Neutrophil (primary cell): ENCODE results near the gene FETUB.

ENCODE experiments used
- H3K27ac ChIP-seq: fragments of 200-600 bp; sonication (generic); 2 replicates; pipeline ENCODE4 v1.5.1; 2016; ENCODE audit warnings: mild to moderate bottlenecking, moderate library complexity
- H3K27me3 ChIP-seq: fragments of 200-600 bp; sonication (generic); 2 replicates; pipeline ENCODE4 v1.6.0; 2016; ENCODE audit warnings: mild to moderate bottlenecking
- H3K36me3 ChIP-seq: fragments of 200-600 bp; sonication (generic); 2 replicates; pipeline ENCODE4 v1.5.1; 2017
- H3K4me1 ChIP-seq, 2 experiments: fragments of 200-600 bp in 1 of 2; sonication (generic) in 1 of 2; 1 replicate in 1 of 2; 2 replicates in 1 of 2; pipeline versions ENCODE4 v1.5.1 to v1.6.1; 2013 to 2016; ENCODE audit warnings: low read depth in 1 of 2, low read length in 1 of 2, mild to moderate bottlenecking in 1 of 2, moderate library complexity in 1 of 2; ENCODE audit not compliant: control insufficient read depth in 1 of 2, insufficient read depth in 1 of 2
- H3K4me3 ChIP-seq, 2 experiments: fragments of 200-600 bp in 1 of 2; sonication (generic) in 1 of 2; 1 replicate in 1 of 2; 2 replicates in 1 of 2; pipeline ENCODE4 v1.5.1; 2013 to 2016; ENCODE audit warnings: low read depth in 1 of 2, low read length in 1 of 2, mild to moderate bottlenecking in 1 of 2, moderate library complexity in 1 of 2
- H3K9me3 ChIP-seq: fragments of 200-600 bp; sonication (generic); 2 replicates; pipeline ENCODE4 v1.5.1; 2016
- TF ChIP-seq, protein P1 (sequence below): fragments of 200-600 bp; sonication (generic); IDR thresholded peaks from 2 replicates; pipeline ENCODE4 v1.5.1; 2016; ENCODE audit warnings: antibody characterized with exemption

Gene FETUB

DNA sequence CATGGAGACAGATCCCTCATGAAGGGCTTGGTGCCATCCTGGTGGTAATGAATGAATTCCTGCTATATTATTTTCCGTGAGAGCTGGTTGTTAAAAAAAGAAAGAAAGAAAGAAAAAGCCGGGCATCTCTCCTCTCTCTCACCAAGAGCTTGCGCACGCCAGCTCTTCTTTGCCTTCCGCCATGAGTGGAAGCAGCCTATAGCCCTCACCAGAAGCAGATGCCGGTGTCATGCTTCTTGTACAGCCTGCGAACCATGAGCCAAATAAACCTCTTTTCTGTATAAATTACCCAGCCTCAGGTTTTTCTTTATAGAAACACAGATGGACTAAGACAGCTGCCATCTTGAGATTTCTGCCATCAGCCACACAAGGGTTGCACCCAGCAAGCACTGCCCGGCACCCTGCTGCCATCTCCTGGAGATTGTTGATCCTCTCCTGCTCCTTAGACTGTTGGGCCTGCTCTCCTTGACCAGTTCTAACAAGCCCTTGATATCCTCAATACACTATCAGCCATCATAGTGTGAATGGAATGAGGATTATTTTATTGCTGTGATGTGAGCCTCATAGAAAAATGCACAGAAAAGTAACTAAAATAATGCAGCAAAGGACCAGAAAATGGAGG, 30.8 kb upstream of the FETUB start:
- Histone ChIP-seq H3K27ac (no peak overlapping the region), H3K9me3 (no peaks in the 10 kb centered on the region), H3K27me3 (peaks cover 26% of the 10 kb centered on the region), H3K36me3 (no peaks in the 10 kb centered on the region), H3K4me3 (no peak overlapping the region), H3K4me1 (no peaks in the 10 kb centered on the region)
- TF ChIP-seq, protein P1, sequence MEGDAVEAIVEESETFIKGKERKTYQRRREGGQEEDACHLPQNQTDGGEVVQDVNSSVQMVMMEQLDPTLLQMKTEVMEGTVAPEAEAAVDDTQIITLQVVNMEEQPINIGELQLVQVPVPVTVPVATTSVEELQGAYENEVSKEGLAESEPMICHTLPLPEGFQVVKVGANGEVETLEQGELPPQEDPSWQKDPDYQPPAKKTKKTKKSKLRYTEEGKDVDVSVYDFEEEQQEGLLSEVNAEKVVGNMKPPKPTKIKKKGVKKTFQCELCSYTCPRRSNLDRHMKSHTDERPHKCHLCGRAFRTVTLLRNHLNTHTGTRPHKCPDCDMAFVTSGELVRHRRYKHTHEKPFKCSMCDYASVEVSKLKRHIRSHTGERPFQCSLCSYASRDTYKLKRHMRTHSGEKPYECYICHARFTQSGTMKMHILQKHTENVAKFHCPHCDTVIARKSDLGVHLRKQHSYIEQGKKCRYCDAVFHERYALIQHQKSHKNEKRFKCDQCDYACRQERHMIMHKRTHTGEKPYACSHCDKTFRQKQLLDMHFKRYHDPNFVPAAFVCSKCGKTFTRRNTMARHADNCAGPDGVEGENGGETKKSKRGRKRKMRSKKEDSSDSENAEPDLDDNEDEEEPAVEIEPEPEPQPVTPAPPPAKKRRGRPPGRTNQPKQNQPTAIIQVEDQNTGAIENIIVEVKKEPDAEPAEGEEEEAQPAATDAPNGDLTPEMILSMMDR: no peak

GRCh38 chr3:186612065-186612464, 28.1 kb upstream of the FETUB start:
- Histone ChIP-seq H3K27me3 (peaks cover 53% of the 10 kb centered on the region), H3K9me3 (no peaks in the 10 kb centered on the region), H3K27ac (no peak overlapping the region), H3K4me3 (no peak overlapping the region), H3K36me3 (no peaks in the 10 kb centered on the region), H3K4me1 (peaks cover 0 to 9% of the 10 kb centered on the region in 2 experiments)
- TF ChIP-seq, protein P1: no peak

GRCh38 chr3:186612721-186613636, 27.2 kb upstream of the FETUB start, which contains the start of gene AHSG:
TSS of gene AHSG (plus strand) at chr3:186613060. CDS start at chr3:186613142, 82 bp downstream.
- no peak within 1 kb of the TSS for H3K4me3 ChIP-seq
- no peaks in the 10 kb centered on the region for H3K9me3 ChIP-seq
- H3K27ac ChIP-seq: no peak within 1 kb of the TSS
- peaks cover 0 to 13% of the 10 kb centered on the region in 2 experiments for H3K4me1 ChIP-seq
- no peaks in the 10 kb centered on the region for H3K36me3 ChIP-seq
- peaks cover 62% of the 10 kb centered on the region for H3K27me3 ChIP-seq
- TF ChIP-seq, protein P1: no peak

- Histone ChIP-seq H3K27me3 (peaks cover 70% of the 10 kb centered on the region), H3K4me1 (peaks cover 0 to 13% of the 10 kb centered on the region in 2 experiments), H3K27ac (no peak overlapping the region), H3K36me3 (no peaks in the 10 kb centered on the region), H3K4me3 (no peak overlapping the region), H3K9me3 (no peaks in the 10 kb centered on the region)
- TF ChIP-seq, protein P1: no peak
Measured at GRCh38 chr3:186613637-186614265, 26.4 kb upstream of the FETUB start.

DNA sequence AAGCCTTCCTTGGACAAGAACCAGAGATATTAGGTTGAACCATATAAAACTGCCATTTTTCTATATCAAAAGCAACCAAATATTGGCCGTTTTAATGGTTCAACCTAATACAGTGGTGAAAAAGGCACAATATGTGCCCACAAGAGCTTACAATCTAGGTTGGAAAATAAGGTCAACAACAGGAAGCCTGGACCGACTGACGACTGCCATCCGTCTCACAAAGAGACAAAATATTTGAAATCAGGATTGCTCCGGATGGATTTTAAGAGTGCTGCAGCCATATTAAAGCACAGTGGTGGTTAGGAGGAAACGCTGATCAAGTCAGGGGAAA, 26.0 kb upstream of the FETUB start:
- TF ChIP-seq, protein P1: no peak
- Histone ChIP-seq H3K4me3 (no peak overlapping the region), H3K4me1 (peaks cover 0 to 13% of the 10 kb centered on the region in 2 experiments), H3K27ac (no peak overlapping the region), H3K36me3 (no peaks in the 10 kb centered on the region), H3K27me3 (peaks cover 70% of the 10 kb centered on the region), H3K9me3 (no peaks in the 10 kb centered on the region)
